Hepatocyte (in vitro differentiated cells): Measurements from ENCODE around the gene NUAK1.
"Not testable (repeated sequence)": the region's sequence is repeated elsewhere in the genome, so short reads cannot be mapped to it uniquely, and the experiment has no call there.

Experiments
- EZH2 ChIP-seq: fragments of 200-600 bp; sonication (generic); IDR thresholded peaks from 2 replicates; pipeline ENCODE4 v1.6.1; 2016; ENCODE audit warnings: antibody characterized with exemption, mild to moderate bottlenecking, borderline replicate concordance
- EZH2phosphoT487 ChIP-seq: fragments of 200-600 bp; sonication (generic); IDR thresholded peaks from one replicate; pipeline ENCODE4 v1.6.1; 2018; ENCODE audit warnings: antibody characterized with exemption, mild to moderate bottlenecking, low read depth, moderate library complexity; ENCODE audit not compliant: unreplicated experiment, severe bottlenecking
- TF ChIP-seq, protein P1 (sequence below): fragments of 200-600 bp; sonication (generic); IDR thresholded peaks from 2 replicates; pipeline ENCODE4 v1.5.1; 2016; ENCODE audit warnings: antibody characterized with exemption, mild to moderate bottlenecking; ENCODE audit not compliant: poor library complexity

DNA sequence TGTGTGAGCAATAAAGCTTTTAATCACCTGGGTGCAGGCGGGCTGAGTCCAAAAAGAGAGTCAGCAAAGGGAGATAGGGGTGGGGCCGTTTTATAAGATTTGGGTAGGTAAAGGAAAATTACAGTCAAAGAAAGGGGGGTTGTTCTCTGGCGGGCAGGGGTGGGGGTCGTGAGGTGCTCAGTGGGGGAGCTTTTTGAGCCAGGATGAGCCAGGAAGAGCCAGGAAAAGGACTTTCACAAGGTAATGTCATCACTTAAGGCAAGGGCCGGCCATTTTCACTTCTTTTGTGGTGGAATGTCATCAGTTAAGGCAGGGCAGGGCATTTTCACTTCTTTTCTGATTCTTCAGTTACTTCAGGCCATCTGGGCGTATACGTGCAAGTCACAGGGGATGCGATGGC is 3.2 kb upstream of the NUAK1 start:
- TF ChIP-seq, protein P1, sequence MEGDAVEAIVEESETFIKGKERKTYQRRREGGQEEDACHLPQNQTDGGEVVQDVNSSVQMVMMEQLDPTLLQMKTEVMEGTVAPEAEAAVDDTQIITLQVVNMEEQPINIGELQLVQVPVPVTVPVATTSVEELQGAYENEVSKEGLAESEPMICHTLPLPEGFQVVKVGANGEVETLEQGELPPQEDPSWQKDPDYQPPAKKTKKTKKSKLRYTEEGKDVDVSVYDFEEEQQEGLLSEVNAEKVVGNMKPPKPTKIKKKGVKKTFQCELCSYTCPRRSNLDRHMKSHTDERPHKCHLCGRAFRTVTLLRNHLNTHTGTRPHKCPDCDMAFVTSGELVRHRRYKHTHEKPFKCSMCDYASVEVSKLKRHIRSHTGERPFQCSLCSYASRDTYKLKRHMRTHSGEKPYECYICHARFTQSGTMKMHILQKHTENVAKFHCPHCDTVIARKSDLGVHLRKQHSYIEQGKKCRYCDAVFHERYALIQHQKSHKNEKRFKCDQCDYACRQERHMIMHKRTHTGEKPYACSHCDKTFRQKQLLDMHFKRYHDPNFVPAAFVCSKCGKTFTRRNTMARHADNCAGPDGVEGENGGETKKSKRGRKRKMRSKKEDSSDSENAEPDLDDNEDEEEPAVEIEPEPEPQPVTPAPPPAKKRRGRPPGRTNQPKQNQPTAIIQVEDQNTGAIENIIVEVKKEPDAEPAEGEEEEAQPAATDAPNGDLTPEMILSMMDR, result not testable (repeated sequence)
- not testable (repeated sequence) for TF ChIP-seq EZH2, EZH2phosphoT487
